Measurements from ENCODE around the gene UGT1A3.

Gene UGT1A3

GRCh38 chr2:233814056-233814835, 85.4 kb downstream of the UGT1A3 start:
- DNase-seq (ENCODE audit: extremely low read depth in 1 of 2, low read depth in 1 of 2), result no peak

GRCh38 chr2:233815861-233816260, 87.0 kb downstream of the UGT1A3 start:
- DNase-seq (ENCODE audit: extremely low read depth in 1 of 2, low read depth in 1 of 2), result no peak

GRCh38 chr2:233816334-233816733, 87.5 kb downstream of the UGT1A3 start:
- no peak for DNase-seq (ENCODE audit: extremely low read depth in 1 of 2, low read depth in 1 of 2)

GRCh38 chr2:233816771-233817170, 87.9 kb downstream of the UGT1A3 start:
- no peak for DNase-seq (ENCODE audit: extremely low read depth in 1 of 2, low read depth in 1 of 2)

- no peak for DNase-seq (ENCODE audit: extremely low read depth in 1 of 2, low read depth in 1 of 2)
Observed at GRCh38 chr2:233817361-233817911, 88.6 kb downstream of the UGT1A3 start.

GRCh38 chr2:233817995-233818638, 89.3 kb downstream of the UGT1A3 start:
- no peak for DNase-seq (ENCODE audit: extremely low read depth in 1 of 2, low read depth in 1 of 2)

- no peak for DNase-seq (ENCODE audit: extremely low read depth in 1 of 2, low read depth in 1 of 2)
Observed at GRCh38 chr2:233818639-233819621, 90.1 kb downstream of the UGT1A3 start.

- DNase-seq (ENCODE audit: extremely low read depth in 1 of 2, low read depth in 1 of 2), result no peak
Observed at GRCh38 chr2:233819884-233820773, 91.3 kb downstream of the UGT1A3 start.

- DNase-seq (ENCODE audit: extremely low read depth in 1 of 2, low read depth in 1 of 2), result no peak
Observed at GRCh38 chr2:233820774-233821105, 91.9 kb downstream of the UGT1A3 start.

GRCh38 chr2:233821196-233821595, 92.4 kb downstream of the UGT1A3 start:
- DNase-seq (ENCODE audit: extremely low read depth in 1 of 2, low read depth in 1 of 2), result no peak

GRCh38 chr2:233821709-233822100, 92.9 kb downstream of the UGT1A3 start:
- DNase-seq (ENCODE audit: extremely low read depth in 1 of 2, low read depth in 1 of 2), result no peak

- DNase-seq (ENCODE audit: extremely low read depth in 1 of 2, low read depth in 1 of 2), result no peak
Observed at GRCh38 chr2:233822101-233822771, 93.4 kb downstream of the UGT1A3 start.

Data from stimulated activated CD8-positive, alpha-beta memory T cell treated with anti-CD3 and anti-CD28 coated beads, Interleukin-7, amount 100 ng/mL, for 48 hours (primary cell).